Astrocyte (in vitro differentiated cells and primary cell): Measurements from ENCODE around the gene C9orf153. TPM values are rescaled to one million over a fixed set of nuclear protein-coding genes. Genes with fewer than 3 reads are reported as not detected.

Experiments
- DNase-seq: peaks from one replicate; pipeline ENCODE4 v3.0.0-alpha.2; 2010; ENCODE audit warnings: low read depth
- FAIRE-seq: peaks from 2 replicates; lab custom pipeline; 2011; peaks lifted over from hg19 to GRCh38; lab: Jason Lieb, UNC
- H2AFZ ChIP-seq: 2 replicates; pipeline ENCODE4 v1.6.0; 2012; ENCODE audit warnings: low read depth, low read length, inconsistent platforms
- H3K27ac ChIP-seq: 2 replicates; pipeline ENCODE4 v1.5.1; 2011; ENCODE audit warnings: low read depth, low read length, inconsistent platforms
- H3K27me3 ChIP-seq: 2 replicates; pipeline ENCODE4 v1.6.0; 2011; ENCODE audit warnings: low read length, inconsistent platforms; ENCODE audit not compliant: insufficient read depth
- H3K36me3 ChIP-seq: 2 replicates; pipeline ENCODE4 v1.5.1; 2011; ENCODE audit warnings: low read length, inconsistent platforms; ENCODE audit not compliant: insufficient read depth
- H3K4me1 ChIP-seq: 2 replicates; pipeline ENCODE4 v1.5.1; 2011; ENCODE audit warnings: low read length, inconsistent platforms; ENCODE audit not compliant: insufficient read depth
- H3K4me2 ChIP-seq: 2 replicates; pipeline ENCODE4 v1.6.0; 2012; ENCODE audit warnings: low read length, inconsistent platforms
- H3K4me3 ChIP-seq: 2 replicates; pipeline ENCODE4 v1.5.1; 2011; ENCODE audit warnings: low read depth, mild to moderate bottlenecking, low read length, inconsistent platforms; ENCODE audit not compliant: insufficient read depth
- H3K79me2 ChIP-seq: 2 replicates; pipeline ENCODE4 v1.6.0; 2012; ENCODE audit warnings: mild to moderate bottlenecking, low read length, inconsistent platforms; ENCODE audit not compliant: insufficient read depth
- H3K9ac ChIP-seq: 2 replicates; pipeline ENCODE4 v1.6.0; 2012; ENCODE audit warnings: mild to moderate bottlenecking, low read length, inconsistent platforms
- H3K9me3 ChIP-seq: 2 replicates; pipeline ENCODE4 v1.5.1; 2012; ENCODE audit warnings: low read depth, mild to moderate bottlenecking, low read length, inconsistent platforms; ENCODE audit not compliant: insufficient read depth
- H4K20me1 ChIP-seq: 2 replicates; pipeline ENCODE4 v1.6.0; 2012; ENCODE audit warnings: low read length, inconsistent platforms; ENCODE audit not compliant: insufficient read depth
- H3K27ac Mint-ChIP-seq: one replicate; pipeline ENCODE4 v1.8.0; 2021; ENCODE audit warnings: mild to moderate bottlenecking, mixed read lengths; ENCODE audit not compliant: unreplicated experiment
- H3K27me3 Mint-ChIP-seq: one replicate; pipeline ENCODE4 v1.8.0; 2021; ENCODE audit warnings: low read depth, mixed read lengths; ENCODE audit not compliant: unreplicated experiment
- H3K36me3 Mint-ChIP-seq: one replicate; pipeline ENCODE4 v1.8.0; 2021; ENCODE audit warnings: low read depth, mixed read lengths; ENCODE audit not compliant: unreplicated experiment
- H3K4me1 Mint-ChIP-seq: one replicate; pipeline ENCODE4 v1.8.0; 2021; ENCODE audit warnings: low read depth, mixed read lengths; ENCODE audit not compliant: unreplicated experiment
- H3K4me3 Mint-ChIP-seq: one replicate; pipeline ENCODE4 v1.8.0; 2021; ENCODE audit warnings: mild to moderate bottlenecking, moderate library complexity, mixed read lengths; ENCODE audit not compliant: unreplicated experiment
- H3K9me3 Mint-ChIP-seq: one replicate; pipeline ENCODE4 v1.8.0; 2021; ENCODE audit warnings: mild to moderate bottlenecking, mixed read lengths; ENCODE audit not compliant: unreplicated experiment
- CTCF ChIP-seq: IDR thresholded peaks from 2 replicates; pipeline ENCODE4 v1.5.1; 2011; ENCODE audit warnings: low read depth, mild to moderate bottlenecking, inconsistent platforms, low read length, moderate library complexity; ENCODE audit not compliant: insufficient read depth
- EZH2 ChIP-seq: IDR thresholded peaks from 2 replicates; pipeline ENCODE4 v1.6.1; 2012; ENCODE audit warnings: mild to moderate bottlenecking, low read length, inconsistent platforms; ENCODE audit not compliant: insufficient read depth
- total RNA-seq: library from RNA; stranded (reverse); gene quantifications from 2 replicates; pipeline ENCODE4 v1.2.1, GENCODE V29; 2021

C9orf153 gene
- total RNA-seq, 1 donor from 2014 or later = not detected

GRCh38 chr9:86256653-86257052 is 2.8 kb downstream of the C9orf153 start:
- no peak for FAIRE-seq
- H4K20me1 ChIP-seq = no peaks in the 10 kb centered on the region
- Mint-ChIP-seq H3K4me1 (no peaks in the 10 kb centered on the region), H3K9me3 (peaks cover 2% of the 10 kb centered on the region), H3K27me3 (no peaks in the 10 kb centered on the region), H3K27ac (no peak overlapping the region), H3K4me3 (no peak overlapping the region), H3K36me3 (peaks cover 2% of the 10 kb centered on the region)
- no peak overlapping the region for H3K27ac ChIP-seq
- H2AFZ ChIP-seq = no peak overlapping the region
- H3K9ac ChIP-seq = no peak overlapping the region
- no peaks in the 10 kb centered on the region for H3K79me2 ChIP-seq
- H3K4me3 ChIP-seq = no peak overlapping the region
- no peaks in the 10 kb centered on the region for H3K4me1 ChIP-seq
- TF ChIP-seq EZH2 = no peak
- no peak for TF ChIP-seq CTCF
- DNase-seq = no peak
- H3K36me3 ChIP-seq = no peaks in the 10 kb centered on the region
- H3K27me3 ChIP-seq = no peaks in the 10 kb centered on the region
- H3K9me3 ChIP-seq = no peaks in the 10 kb centered on the region
- no peak overlapping the region for H3K4me2 ChIP-seq

GRCh38 chr9:86253577-86253976 is 5.9 kb downstream of the C9orf153 start:
- Histone ChIP-seq H3K9me3 (no peaks in the 10 kb centered on the region), H3K4me3 (no peak overlapping the region), H4K20me1 (no peaks in the 10 kb centered on the region), H3K27me3 (no peaks in the 10 kb centered on the region), H3K27ac (no peak overlapping the region), H3K4me2 (no peak overlapping the region), H2AFZ (no peak overlapping the region), H3K36me3 (no peaks in the 10 kb centered on the region), H3K4me1 (no peaks in the 10 kb centered on the region), H3K9ac (no peak overlapping the region), H3K79me2 (no peaks in the 10 kb centered on the region)
- FAIRE-seq (no peak), DNase-seq (no peak)
- Mint-ChIP-seq H3K4me3 (no peak overlapping the region), H3K27ac (no peak overlapping the region), H3K4me1 (no peaks in the 10 kb centered on the region), H3K36me3 (peaks cover 2% of the 10 kb centered on the region), H3K27me3 (no peaks in the 10 kb centered on the region), H3K9me3 (peaks cover 3% of the 10 kb centered on the region)
- TF ChIP-seq EZH2 = no peak

GRCh38 chr9:86252870-86253269 is 6.6 kb downstream of the C9orf153 start:
- Histone ChIP-seq H3K27me3 (no peaks in the 10 kb centered on the region), H3K9ac (no peak overlapping the region), H2AFZ (no peak overlapping the region), H3K27ac (no peak overlapping the region), H3K4me3 (no peak overlapping the region), H3K4me2 (no peak overlapping the region), H3K4me1 (no peaks in the 10 kb centered on the region), H4K20me1 (no peaks in the 10 kb centered on the region), H3K9me3 (no peaks in the 10 kb centered on the region), H3K36me3 (no peaks in the 10 kb centered on the region), H3K79me2 (no peaks in the 10 kb centered on the region)
- no peak overlapping the region for H3K27ac Mint-ChIP-seq
- no peaks in the 10 kb centered on the region for H3K27me3 Mint-ChIP-seq
- DNase-seq (no peak), FAIRE-seq (no peak)
- no peak for TF ChIP-seq EZH2
- no peak for TF ChIP-seq CTCF
- peaks cover 3% of the 10 kb centered on the region for H3K9me3 Mint-ChIP-seq
- H3K4me3 Mint-ChIP-seq = no peak overlapping the region
- peaks cover 3% of the 10 kb centered on the region for H3K36me3 Mint-ChIP-seq
- no peaks in the 10 kb centered on the region for H3K4me1 Mint-ChIP-seq
